SW 1271 (cell line): ENCODE results near the gene GJB3.
"Not testable (repeated sequence)": the region's sequence is repeated elsewhere in the genome, so short reads cannot be mapped to it uniquely, and the experiment has no call there.

Experiments used
- DNase-seq, 2 experiments: peaks; one replicate each; lab custom pipeline; 2025; lab: John Stamatoyannopoulos, UW

Gene GJB3

GRCh38 chr1:34781071-34781843 is at the start of gene GJB3:
Gene GJB3 (plus strand): TSS chr1:34781214. CDS start chr1:34784763, 3,549 bp downstream.
- no peak for DNase-seq

- DNase-seq: not testable (repeated sequence)
These were observed 48.2 kb upstream of the GJB3 start for GRCh38 chr1:34732831-34733230.

GRCh38 chr1:34736692-34737091 is 44.3 kb upstream of the GJB3 start:
- DNase-seq: no peak

GRCh38 chr1:34737236-34737635 is 43.8 kb upstream of the GJB3 start:
- DNase-seq: not testable (repeated sequence)

- no peak for DNase-seq
These were observed 41.4 kb upstream of the GJB3 start for GRCh38 chr1:34739613-34740012.

- no peak for DNase-seq
These were observed 40.7 kb upstream of the GJB3 start for GRCh38 chr1:34740161-34740868.

- DNase-seq: peak; percentile 19 to 53
These were observed 38.2 kb upstream of the GJB3 start for GRCh38 chr1:34742667-34743270.

GRCh38 chr1:34743775-34744174 is 37.2 kb upstream of the GJB3 start:
- no peak for DNase-seq

GRCh38 chr1:34744851-34745250 is 36.2 kb upstream of the GJB3 start:
- no peak for DNase-seq

GRCh38 chr1:34745666-34746065 is 35.3 kb upstream of the GJB3 start:
- no peak for DNase-seq

GRCh38 chr1:34746101-34746500 is 34.9 kb upstream of the GJB3 start:
- no peak for DNase-seq

GRCh38 chr1:34746785-34747637 is 34.0 kb upstream of the GJB3 start:
- DNase-seq: no peak

- DNase-seq: no peak
These were observed 33.4 kb upstream of the GJB3 start for GRCh38 chr1:34747638-34747941.

GRCh38 chr1:34749992-34750391 is 31.0 kb upstream of the GJB3 start:
- no peak for DNase-seq

GRCh38 chr1:34750610-34751009 is 30.4 kb upstream of the GJB3 start:
- no peak for DNase-seq

- DNase-seq: no peak
These were observed 27.9 kb upstream of the GJB3 start for GRCh38 chr1:34753163-34753562.

GRCh38 chr1:34754964-34755637 is 25.9 kb upstream of the GJB3 start, which contains the start of gene GJB5:
Gene GJB5 (plus strand): TSS chr1:34755047. CDS start chr1:34757331, 2,284 bp downstream.
- no peak for DNase-seq

GRCh38 chr1:34755961-34756360 is 25.1 kb upstream of the GJB3 start:
- DNase-seq: no peak

- DNase-seq: no peak
These were observed 23.6 kb upstream of the GJB3 start for GRCh38 chr1:34757386-34757785.

GRCh38 chr1:34758751-34759150 is 22.3 kb upstream of the GJB3 start:
- no peak for DNase-seq

GRCh38 chr1:34759503-34760357 is 21.3 kb upstream of the GJB3 start, which contains the start of gene GJB4:
Gene GJB4 (plus strand): TSS chr1:34759740. CDS start chr1:34761255, 1,515 bp downstream.
- DNase-seq: peak in 1 of 2 experiments; percentile 6
